HCT116 (cell line): Measurements from ENCODE around the gene SCAF8.

Experiments
- ATF3 ChIP-seq: IDR thresholded peaks from 2 replicates; pipeline ENCODE4 v1.6.1; 2012
- CTCF ChIP-seq, 3 experiments: fragments of 200-600 bp in 1 of 3; sonication (generic) in 1 of 3; IDR thresholded peaks in 2 of 3; conservative IDR thresholded peaks in 1 of 3; 2 replicates each; pipeline ENCODE4 v1.5.1; 2012 to 2017; ENCODE audit warnings: low read depth in 2 of 3, low read length in 2 of 3, antibody characterized with exemption in 1 of 3, borderline replicate concordance in 1 of 3, control low read depth in 1 of 3, mild to moderate bottlenecking in 1 of 3, mixed read lengths in 1 of 3, mixed run types in 1 of 3, moderate library complexity in 1 of 3; ENCODE audit not compliant: insufficient read depth in 1 of 3
- EZH2 ChIP-seq: fragments of 200-600 bp; sonication (generic); IDR thresholded peaks from 2 replicates; pipeline ENCODE4 v1.6.1; 2017; ENCODE audit warnings: antibody characterized with exemption, mixed run types
- EZH2phosphoT487 ChIP-seq: fragments of 200-600 bp; IDR thresholded peaks from 2 replicates; pipeline ENCODE4 v1.6.1; 2018; ENCODE audit warnings: antibody characterized with exemption, borderline replicate concordance
- MAX ChIP-seq: IDR thresholded peaks from 2 replicates; pipeline ENCODE4 v1.6.1; 2012
- POLR2A ChIP-seq: IDR thresholded peaks from 2 replicates; pipeline ENCODE4 v1.7.0; 2011; ENCODE audit warnings: borderline replicate concordance; ENCODE audit not compliant: insufficient read depth, insufficient read length; ENCODE audit errors: extremely low read depth
- POLR2AphosphoS5 ChIP-seq: IDR thresholded peaks from 2 replicates; pipeline ENCODE4 v1.6.1; 2011; ENCODE audit warnings: mild to moderate bottlenecking, low read depth, low read length, moderate library complexity
- RAD21 ChIP-seq: IDR thresholded peaks from 2 replicates; pipeline ENCODE4 v1.6.1; 2012; ENCODE audit warnings: low read depth, mild to moderate bottlenecking
- REST ChIP-seq: IDR thresholded peaks from 2 replicates; pipeline ENCODE4 v1.6.1; 2012; ENCODE audit warnings: low read depth
- SP1 ChIP-seq: IDR thresholded peaks from 2 replicates; pipeline ENCODE4 v1.6.1; 2012; ENCODE audit warnings: low read depth
- SRF ChIP-seq: IDR thresholded peaks from 2 replicates; pipeline ENCODE4 v1.6.1; 2012; ENCODE audit warnings: low read depth
- YY1 ChIP-seq: IDR thresholded peaks from 2 replicates; pipeline ENCODE4 v1.6.1; 2011; ENCODE audit warnings: low read length, low read depth, moderate library complexity, mild to moderate bottlenecking; ENCODE audit not compliant: insufficient replicate concordance; ENCODE audit errors: extremely low read depth
- ZFX ChIP-seq: fragments of 450-650 bp; IDR thresholded peaks from 2 replicates; pipeline ENCODE4 v1.6.1; 2017
- ZNF274 ChIP-seq: fragments of 200-500 bp; sonication (Bioruptor generic); IDR thresholded peaks from 2 replicates; pipeline ENCODE4 v1.6.1; 2014; ENCODE audit warnings: mild to moderate bottlenecking, low read depth, low read length, inconsistent platforms

- no peak for TF ChIP-seq POLR2AphosphoS5
- no peak for TF ChIP-seq CTCF (IDR thresholded peaks at IDR 0.05 in 2 of 3, conservative IDR thresholded peaks at IDR 0.05 in 1 of 3; ENCODE audit: borderline replicate concordance in 1 of 3, insufficient read depth in 1 of 3, low read depth in 2 of 3, low read length in 2 of 3)
- TF ChIP-seq SP1 = no peak
- TF ChIP-seq POLR2A = no peak
- TF ChIP-seq EZH2phosphoT487 = no peak
- TF ChIP-seq ATF3 = no peak
- no peak for TF ChIP-seq ZNF274
- TF ChIP-seq SRF = no peak
- TF ChIP-seq RAD21 = no peak
- TF ChIP-seq EZH2 = no peak
- TF ChIP-seq REST = no peak
- TF ChIP-seq MAX = no peak
- TF ChIP-seq ZFX = no peak
- TF ChIP-seq YY1 = no peak
Measured at GRCh38 chr6:154715446-154715845, 17.8 kb upstream of the SCAF8 start.
